ENCODE measurements around the gene ADAM15. TPM values are rescaled to one million over a fixed set of nuclear protein-coding genes. Genes with fewer than 3 reads are reported as not detected.

The ADAM15 gene
- total and polyA plus RNA-seq, 9 donors = 41.8 to 83.2 (median 65.0) TPM

GRCh38 chr1:155051777-155052398 is 772 bp downstream of the ADAM15 start:
- Histone ChIP-seq H3K9me3 (replicated peaks; ENCODE audit: control insufficient read depth, low read depth, low read length) (no peaks in the 10 kb centered on the region), H3K27me3 (ENCODE audit: control insufficient read depth, insufficient read depth, low read length) (no peaks in the 10 kb centered on the region), H3K4me3 (ENCODE audit: low read length) (peak overlapping the region; percentile 76), H3K27ac (ENCODE audit: low read length) (peak overlapping the region; percentile 79), H3K4me1 (ENCODE audit: control insufficient read depth, insufficient read depth, low read length) (peaks cover 31% of the 10 kb centered on the region), H3K36me3 (ENCODE audit: control insufficient read depth, insufficient read depth, low read length) (peaks cover 21% of the 10 kb centered on the region)
- peak; percentile 67 for DNase-seq
- WGBS (ENCODE audit: insufficient coverage) = 2% methylated on average over 19 of the region's 27 CpGs

GRCh38 chr1:155052439-155053395 is 1.6 kb downstream of the ADAM15 start:
- peak; percentile 43 for DNase-seq
- Histone ChIP-seq H3K4me3 (ENCODE audit: low read length) (peak overlapping the region; percentile 76), H3K36me3 (ENCODE audit: control insufficient read depth, insufficient read depth, low read length) (peaks cover 29% of the 10 kb centered on the region), H3K4me1 (ENCODE audit: control insufficient read depth, insufficient read depth, low read length) (peaks cover 31% of the 10 kb centered on the region), H3K27ac (ENCODE audit: low read length) (peak overlapping the region; percentile 39), H3K9me3 (replicated peaks; ENCODE audit: control insufficient read depth, low read depth, low read length) (no peaks in the 10 kb centered on the region), H3K27me3 (ENCODE audit: control insufficient read depth, insufficient read depth, low read length) (no peaks in the 10 kb centered on the region)
- WGBS (ENCODE audit: insufficient coverage) = 54% methylated on average over 6 of the region's 12 CpGs

- Histone ChIP-seq H3K4me3 (ENCODE audit: low read length) (no peak overlapping the region), H3K36me3 (ENCODE audit: control insufficient read depth, insufficient read depth, low read length) (peaks cover 37% of the 10 kb centered on the region), H3K9me3 (replicated peaks; ENCODE audit: control insufficient read depth, low read depth, low read length) (no peaks in the 10 kb centered on the region), H3K27me3 (ENCODE audit: control insufficient read depth, insufficient read depth, low read length) (no peaks in the 10 kb centered on the region), H3K4me1 (ENCODE audit: control insufficient read depth, insufficient read depth, low read length) (peaks cover 31% of the 10 kb centered on the region), H3K27ac (ENCODE audit: low read length) (peak overlapping the region; percentile 39)
- WGBS (ENCODE audit: insufficient coverage) = 78% methylated on average over 4 of the region's 7 CpGs
- DNase-seq = no peak
These were observed 2.5 kb downstream of the ADAM15 start for GRCh38 chr1:155053531-155054105.

GRCh38 chr1:155057104-155057503 is 6.0 kb downstream of the ADAM15 start:
- no peak for DNase-seq
- H3K9me3 ChIP-seq (replicated peaks; ENCODE audit: control insufficient read depth, low read depth, low read length) = no peaks in the 10 kb centered on the region
- 87% methylated on average over 8 of the region's 8 CpGs for WGBS (ENCODE audit: insufficient coverage)
- peaks cover 19% of the 10 kb centered on the region for H3K4me1 ChIP-seq (ENCODE audit: control insufficient read depth, insufficient read depth, low read length)
- H3K27me3 ChIP-seq (ENCODE audit: control insufficient read depth, insufficient read depth, low read length) = peaks cover 6% of the 10 kb centered on the region
- no peak overlapping the region for H3K4me3 ChIP-seq (ENCODE audit: low read length)
- H3K36me3 ChIP-seq (ENCODE audit: control insufficient read depth, insufficient read depth, low read length) = peaks cover 48% of the 10 kb centered on the region
- no peak overlapping the region for H3K27ac ChIP-seq (ENCODE audit: low read length)

- WGBS (ENCODE audit: insufficient coverage) = 93% methylated on average over 12 of the region's 13 CpGs
- Histone ChIP-seq H3K4me1 (ENCODE audit: control insufficient read depth, insufficient read depth, low read length) (peaks cover 19% of the 10 kb centered on the region), H3K36me3 (ENCODE audit: control insufficient read depth, insufficient read depth, low read length) (peaks cover 48% of the 10 kb centered on the region)
These were observed 6.7 kb downstream of the ADAM15 start for GRCh38 chr1:155057788-155058211.

GRCh38 chr1:155060736-155061135 is 9.6 kb downstream of the ADAM15 start:
- peaks cover 38% of the 10 kb centered on the region for H3K36me3 ChIP-seq (ENCODE audit: control insufficient read depth, insufficient read depth, low read length)
- H3K4me1 ChIP-seq (ENCODE audit: control insufficient read depth, insufficient read depth, low read length) = peaks cover 30% of the 10 kb centered on the region
- no peaks in the 10 kb centered on the region for H3K9me3 ChIP-seq (replicated peaks; ENCODE audit: control insufficient read depth, low read depth, low read length)
- H3K27ac ChIP-seq (ENCODE audit: low read length) = no peak overlapping the region
- peaks cover 17% of the 10 kb centered on the region for H3K27me3 ChIP-seq (ENCODE audit: control insufficient read depth, insufficient read depth, low read length)
- no peak overlapping the region for H3K4me3 ChIP-seq (ENCODE audit: low read length)
- WGBS (ENCODE audit: insufficient coverage) = 72% methylated on average over 8 of the region's 8 CpGs
- no peak for DNase-seq

More at GRCh38 chr1:155057788-155058211, 6.7 kb downstream of the ADAM15 start:
- H3K27me3 ChIP-seq (ENCODE audit: control insufficient read depth, insufficient read depth, low read length) = peaks cover 13% of the 10 kb centered on the region
- H3K4me3 ChIP-seq (ENCODE audit: low read length) = no peak overlapping the region
- H3K9me3 ChIP-seq (replicated peaks; ENCODE audit: control insufficient read depth, low read depth, low read length) = no peaks in the 10 kb centered on the region
- no peak for DNase-seq
- H3K27ac ChIP-seq (ENCODE audit: low read length) = no peak overlapping the region

- Histone ChIP-seq H3K4me3 (ENCODE audit: low read length) (no peak overlapping the region), H3K4me1 (ENCODE audit: control insufficient read depth, insufficient read depth, low read length) (peaks cover 30% of the 10 kb centered on the region), H3K36me3 (ENCODE audit: control insufficient read depth, insufficient read depth, low read length) (peaks cover 30% of the 10 kb centered on the region), H3K27ac (ENCODE audit: low read length) (no peak overlapping the region), H3K9me3 (replicated peaks; ENCODE audit: control insufficient read depth, low read depth, low read length) (no peaks in the 10 kb centered on the region), H3K27me3 (ENCODE audit: control insufficient read depth, insufficient read depth, low read length) (peaks cover 17% of the 10 kb centered on the region)
- peak; percentile 86 for DNase-seq
- 19% methylated on average over 10 of the region's 21 CpGs for WGBS (ENCODE audit: insufficient coverage)
These were observed 10.4 kb downstream of the ADAM15 start for GRCh38 chr1:155061381-155062150.

GRCh38 chr1:155062151-155062686 is 11.1 kb downstream of the ADAM15 start:
- peaks cover 24% of the 10 kb centered on the region for H3K36me3 ChIP-seq (ENCODE audit: control insufficient read depth, insufficient read depth, low read length)

GRCh38 chr1:155062702-155063411 is 11.7 kb downstream of the ADAM15 start:
- Histone ChIP-seq H3K36me3 (ENCODE audit: control insufficient read depth, insufficient read depth, low read length) (peaks cover 20% of the 10 kb centered on the region), H3K4me3 (ENCODE audit: low read length) (peak overlapping the region; percentile 96), H3K4me1 (ENCODE audit: control insufficient read depth, insufficient read depth, low read length) (peaks cover 30% of the 10 kb centered on the region), H3K27ac (ENCODE audit: low read length) (no peak overlapping the region), H3K27me3 (ENCODE audit: control insufficient read depth, insufficient read depth, low read length) (peaks cover 17% of the 10 kb centered on the region), H3K9me3 (replicated peaks; ENCODE audit: control insufficient read depth, low read depth, low read length) (no peaks in the 10 kb centered on the region)
- WGBS (ENCODE audit: insufficient coverage) = 3% methylated on average over 40 of the region's 46 CpGs
- DNase-seq = peak; percentile 58

More at GRCh38 chr1:155062151-155062686, 11.1 kb downstream of the ADAM15 start:
- WGBS (ENCODE audit: insufficient coverage) = 11% methylated on average over 27 of the region's 29 CpGs
- H3K27ac ChIP-seq (ENCODE audit: low read length) = no peak overlapping the region
- H3K4me3 ChIP-seq (ENCODE audit: low read length) = no peak overlapping the region
- DNase-seq = peak; percentile 37
- H3K4me1 ChIP-seq (ENCODE audit: control insufficient read depth, insufficient read depth, low read length) = peaks cover 30% of the 10 kb centered on the region
- peaks cover 17% of the 10 kb centered on the region for H3K27me3 ChIP-seq (ENCODE audit: control insufficient read depth, insufficient read depth, low read length)
- H3K9me3 ChIP-seq (replicated peaks; ENCODE audit: control insufficient read depth, low read depth, low read length) = no peaks in the 10 kb centered on the region

Measured in muscle of leg (tissue), 11 donors.